Upper lobe of right lung (tissue), 1 donor: ENCODE data around the gene KLHL35. TPM values are rescaled to one million over a fixed set of nuclear protein-coding genes. Genes with fewer than 3 reads are reported as not detected.

ENCODE experiments used
- ATAC-seq: fragments of 200-7000 bp; cut with Tn5 transposase; one replicate; pipeline ENCODE4 v1.9.1; 2020; ENCODE audit warnings: mild to moderate bottlenecking, moderate library complexity
- DNase-seq: peaks from one replicate; pipeline ENCODE4 v3.0.0-alpha.2; 2020
- H3K27ac ChIP-seq: fragments of 200-600 bp; one replicate; pipeline ENCODE4 v1.8.0; 2022
- H3K27me3 ChIP-seq: fragments of 200-600 bp; one replicate; pipeline ENCODE4 v1.8.0; 2022; ENCODE audit warnings: mild to moderate bottlenecking
- H3K36me3 ChIP-seq: fragments of 200-600 bp; one replicate; pipeline ENCODE4 v1.8.0; 2022
- H3K4me1 ChIP-seq: fragments of 200-600 bp; one replicate; pipeline ENCODE4 v1.8.0; 2022
- H3K4me3 ChIP-seq: fragments of 200-600 bp; one replicate; pipeline ENCODE4 v1.8.0; 2022; ENCODE audit warnings: mild to moderate bottlenecking
- H3K9me3 ChIP-seq: fragments of 200-600 bp; one replicate; pipeline ENCODE4 v1.8.0; 2022
- CTCF ChIP-seq: fragments of 200-600 bp; IDR thresholded peaks from one replicate; pipeline ENCODE4 v1.8.0; 2022; ENCODE audit warnings: antibody characterized with exemption
- intact Hi-C: fragments of 100-400 bp; cut with DNase I; formaldehyde crosslinking; loops from one replicate; pipeline ENCODE4 v1.11.0; 2022
- total RNA-seq: library from RNA; stranded (reverse); fragmentation: NEBNext Ultra II Directional; extraction: Animal tissue kit (Norgen Biotek cat#: 25700); gene quantifications from one replicate; pipeline ENCODE4 v1.2.1, GENCODE V29; 2021
- donor health status: DM: no; HTN: yes; CAD: no; lungs with severe emphysema.

The KLHL35 gene
- total RNA-seq, 1 donor from 2014 or later = 3.4 TPM

DNA sequence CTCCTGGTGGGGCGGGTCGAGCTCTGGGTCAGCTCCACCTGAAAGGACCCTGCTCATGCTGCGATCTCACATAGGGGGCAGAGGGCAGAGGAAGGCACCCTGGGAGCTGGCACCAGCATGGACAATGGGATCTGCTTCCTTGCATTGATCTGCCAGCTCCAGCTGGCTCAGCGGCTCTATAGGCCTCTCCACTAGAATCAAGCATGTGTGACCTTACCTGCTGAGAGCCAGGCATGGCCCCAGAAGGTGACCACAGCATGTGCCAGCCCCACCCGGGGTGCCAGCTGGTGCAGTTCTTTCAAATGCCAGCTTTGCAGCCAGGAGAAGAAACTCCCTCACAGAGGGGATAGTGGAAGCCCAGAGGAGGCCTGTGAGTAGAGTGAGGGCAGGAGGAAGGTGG is 22.0 kb upstream of the KLHL35 start:
- DNase-seq (no peak), ATAC-seq (no peak)
- Histone ChIP-seq H3K27me3 (no peaks in the 10 kb centered on the region), H3K36me3 (no peaks in the 10 kb centered on the region), H3K27ac (no peak overlapping the region), H3K9me3 (no peaks in the 10 kb centered on the region), H3K4me1 (no peaks in the 10 kb centered on the region), H3K4me3 (no peak overlapping the region)
- no peak for TF ChIP-seq CTCF
- intact Hi-C loops = no loop called here

- intact Hi-C loops = no loop called here
- ATAC-seq = no peak
- no peaks in the 10 kb centered on the region for H3K9me3 ChIP-seq
- no peaks in the 10 kb centered on the region for H3K36me3 ChIP-seq
- DNase-seq = no peak
- H3K4me1 ChIP-seq = no peaks in the 10 kb centered on the region
- H3K27ac ChIP-seq = no peak overlapping the region
- no peaks in the 10 kb centered on the region for H3K27me3 ChIP-seq
- no peak overlapping the region for H3K4me3 ChIP-seq
- TF ChIP-seq CTCF = no peak
These were observed 21.1 kb upstream of the KLHL35 start for GRCh38 chr11:75453916-75454655.

- ATAC-seq (peak; percentile 47), DNase-seq (no peak)
- no peaks in the 10 kb centered on the region for H3K36me3 ChIP-seq
- no peaks in the 10 kb centered on the region for H3K9me3 ChIP-seq
- H3K4me1 ChIP-seq = no peaks in the 10 kb centered on the region
- intact Hi-C loops = no loop called here
- H3K27me3 ChIP-seq = no peaks in the 10 kb centered on the region
- TF ChIP-seq CTCF = peak; percentile 64
- H3K4me3 ChIP-seq = no peak overlapping the region
- H3K27ac ChIP-seq = no peak overlapping the region
These were observed 18.1 kb upstream of the KLHL35 start for GRCh38 chr11:75450826-75451821.

- H3K9me3 ChIP-seq = no peaks in the 10 kb centered on the region
- ATAC-seq (no peak), DNase-seq (no peak)
- no peaks in the 10 kb centered on the region for H3K36me3 ChIP-seq
- H3K27ac ChIP-seq = no peak overlapping the region
- H3K4me1 ChIP-seq = no peaks in the 10 kb centered on the region
- H3K4me3 ChIP-seq = no peak overlapping the region
- intact Hi-C loops = no loop called here
- no peak for TF ChIP-seq CTCF
- no peaks in the 10 kb centered on the region for H3K27me3 ChIP-seq
These were observed 17.2 kb upstream of the KLHL35 start for GRCh38 chr11:75450236-75450635.

DNA sequence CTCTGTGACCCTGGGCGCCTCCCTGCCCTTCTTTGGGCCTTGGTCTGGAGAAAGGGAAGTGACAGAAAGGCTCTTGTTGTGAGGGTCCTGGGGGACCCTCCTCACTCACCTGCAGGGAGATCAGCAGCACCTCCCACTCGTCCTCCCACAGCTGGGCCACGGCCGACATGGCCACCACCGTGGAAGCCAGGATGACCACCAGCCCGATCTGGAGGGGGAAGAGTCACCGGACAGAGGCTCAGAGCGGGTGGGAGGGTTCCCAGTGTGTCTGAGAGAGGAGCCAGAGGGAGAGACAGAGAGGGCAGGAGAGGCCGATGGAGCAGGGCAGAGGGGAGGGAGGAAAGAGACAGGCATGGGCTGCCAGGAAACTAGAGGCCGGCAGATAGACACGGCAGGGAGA is 16.8 kb upstream of the KLHL35 start:
- Histone ChIP-seq H3K9me3 (no peaks in the 10 kb centered on the region), H3K27me3 (no peaks in the 10 kb centered on the region), H3K36me3 (no peaks in the 10 kb centered on the region), H3K4me1 (no peaks in the 10 kb centered on the region), H3K4me3 (no peak overlapping the region), H3K27ac (no peak overlapping the region)
- intact Hi-C loops = no loop called here
- ATAC-seq (no peak), DNase-seq (no peak)
- TF ChIP-seq CTCF = no peak
